ENCODE measurements around the gene GALNS. TPM values are rescaled to one million over a fixed set of nuclear protein-coding genes. Genes with fewer than 3 reads are reported as not detected.

GALNS gene
- total RNA-seq, 1 experiment from 2014 or later = 81.6 TPM

GRCh38 chr16:88903267-88903666, 46.5 kb upstream of the GALNS start:
- in situ Hi-C loops (cut with HindIII; ENCODE audit: low pct_unique_long_range_greater_than_20kb, low sequenced_read_pairs) (no loop called here), intact Hi-C loops (cut with micrococcal nuclease; ENCODE audit: unreplicated experiment) (no loop called here)
- H3K4me1 ChIP-seq (ENCODE audit: control insufficient read depth, insufficient read depth, low read length) = peaks cover 6% of the 10 kb centered on the region; the same call in 1 of the 2 replicates
- no peaks in the 10 kb centered on the region for H3K27me3 ChIP-seq (ENCODE audit: control insufficient read depth, insufficient read depth, low read length)
- ChIA-PET POLR2A (no interaction called here), CTCF (no interaction called here)
- no peak overlapping the region for H3K27ac ChIP-seq (ENCODE audit: low read length)
- DNase-seq (ENCODE audit: low read depth, low spot score) = no peak
- ATAC-seq = no peak
- no peak overlapping the region for H3K4me3 ChIP-seq (ENCODE audit: low read depth in 2 of 2, low read length in 2 of 2)
- BruUV-seq (replicated peaks) = no TSS peak
- no peaks in the 10 kb centered on the region for H3K9me3 ChIP-seq (ENCODE audit: control insufficient read depth, insufficient read depth, low read depth, low read length)
- TF ChIP-seq CTCF (IDR thresholded peaks at IDR 0.05) (no peak), TCF7L2 (IDR thresholded peaks at IDR 0.05; ENCODE audit: low read depth, low read length) (no peak), SIN3A (IDR thresholded peaks at IDR 0.05; ENCODE audit: borderline replicate concordance, insufficient read depth, low read depth, low read length) (no peak)
- H3K36me3 ChIP-seq (ENCODE audit: control insufficient read depth, insufficient read depth, low read length) = no peaks in the 10 kb centered on the region

- ATAC-seq = no peak
- peaks cover 4% of the 10 kb centered on the region; the same call in 1 of the 2 replicates for H3K4me1 ChIP-seq (ENCODE audit: control insufficient read depth, insufficient read depth, low read length)
- in situ Hi-C loops (cut with HindIII; ENCODE audit: low pct_unique_long_range_greater_than_20kb, low sequenced_read_pairs) = no loop called here
- H3K9me3 ChIP-seq (ENCODE audit: control insufficient read depth, insufficient read depth, low read depth, low read length) = no peaks in the 10 kb centered on the region
- H3K27ac ChIP-seq (ENCODE audit: low read length) = no peak overlapping the region
- no peaks in the 10 kb centered on the region for H3K36me3 ChIP-seq (ENCODE audit: control insufficient read depth, insufficient read depth, low read length)
- H3K27me3 ChIP-seq (ENCODE audit: control insufficient read depth, insufficient read depth, low read length) = no peaks in the 10 kb centered on the region
- intact Hi-C loops (cut with micrococcal nuclease; ENCODE audit: unreplicated experiment) = no loop called here
- H3K4me3 ChIP-seq (ENCODE audit: low read depth in 2 of 2, low read length in 2 of 2) = no peak overlapping the region
- TF ChIP-seq SIN3A (IDR thresholded peaks at IDR 0.05; ENCODE audit: borderline replicate concordance, insufficient read depth, low read depth, low read length) (no peak), TCF7L2 (IDR thresholded peaks at IDR 0.05; ENCODE audit: low read depth, low read length) (no peak)
- CTCF ChIA-PET = no interaction called here
- no peak for DNase-seq (ENCODE audit: low read depth, low spot score)
- POLR2A ChIA-PET = no interaction called here
- no TSS peak for BruUV-seq (replicated peaks)
Measured at GRCh38 chr16:88902744-88903143, 46.0 kb upstream of the GALNS start.

GRCh38 chr16:88901718-88902337, 45.1 kb upstream of the GALNS start:
- ChIA-PET POLR2A (no interaction called here), CTCF (no interaction called here)
- H3K36me3 ChIP-seq (ENCODE audit: control insufficient read depth, insufficient read depth, low read length) = no peaks in the 10 kb centered on the region
- intact Hi-C loops (cut with micrococcal nuclease; ENCODE audit: unreplicated experiment) = no loop called here
- in situ Hi-C loops (cut with HindIII; ENCODE audit: low pct_unique_long_range_greater_than_20kb, low sequenced_read_pairs) = no loop called here
- TF ChIP-seq SIN3A (IDR thresholded peaks at IDR 0.05; ENCODE audit: borderline replicate concordance, insufficient read depth, low read depth, low read length) (no peak), CTCF (IDR thresholded peaks at IDR 0.05) (no peak; the same call in 1 of the 2 replicates)
- no peak overlapping the region for H3K4me3 ChIP-seq (ENCODE audit: low read depth in 2 of 2, low read length in 2 of 2)
- no peaks in the 10 kb centered on the region for H3K4me1 ChIP-seq (ENCODE audit: control insufficient read depth, insufficient read depth, low read length)
- no peak for ATAC-seq
- BruUV-seq (replicated peaks) = no TSS peak
- no peaks in the 10 kb centered on the region for H3K9me3 ChIP-seq (ENCODE audit: control insufficient read depth, insufficient read depth, low read depth, low read length)
- DNase-seq (ENCODE audit: low read depth, low spot score) = no peak
- no peaks in the 10 kb centered on the region for H3K27me3 ChIP-seq (ENCODE audit: control insufficient read depth, insufficient read depth, low read length)
- H3K27ac ChIP-seq (ENCODE audit: low read length) = no peak overlapping the region

- Histone ChIP-seq H3K36me3 (ENCODE audit: control insufficient read depth, insufficient read depth, low read length) (no peaks in the 10 kb centered on the region), H3K27me3 (ENCODE audit: control insufficient read depth, insufficient read depth, low read length) (no peaks in the 10 kb centered on the region), H3K9me3 (ENCODE audit: control insufficient read depth, insufficient read depth, low read depth, low read length) (no peaks in the 10 kb centered on the region), H3K27ac (ENCODE audit: low read length) (no peak overlapping the region), H3K4me3 (ENCODE audit: low read depth in 2 of 2, low read length in 2 of 2) (no peak overlapping the region), H3K4me1 (ENCODE audit: control insufficient read depth, insufficient read depth, low read length) (no peaks in the 10 kb centered on the region)
- BruUV-seq (replicated peaks) = no TSS peak
- in situ Hi-C loops (cut with HindIII; ENCODE audit: low pct_unique_long_range_greater_than_20kb, low sequenced_read_pairs) = no loop called here
- TF ChIP-seq REST (IDR thresholded peaks at IDR 0.05; ENCODE audit: insufficient read depth in 1 of 2, low read depth in 2 of 2, low read length in 1 of 2) (no peak), SIN3A (IDR thresholded peaks at IDR 0.05; ENCODE audit: borderline replicate concordance, insufficient read depth, low read depth, low read length) (no peak), POLR2AphosphoS5 (IDR thresholded peaks at IDR 0.05; ENCODE audit: low read depth, low read length) (no peak), TCF7L2 (IDR thresholded peaks at IDR 0.05; ENCODE audit: low read depth, low read length) (no peak), CTCF (IDR thresholded peaks at IDR 0.05) (no peak)
- CTCF ChIA-PET = no interaction called here
- DNase-seq (ENCODE audit: low read depth, low spot score) = no peak
- intact Hi-C loops (cut with micrococcal nuclease; ENCODE audit: unreplicated experiment) = no loop called here
- ATAC-seq = no peak
- POLR2A ChIA-PET = no interaction called here
Measured at GRCh38 chr16:88900662-88901052, 43.9 kb upstream of the GALNS start.

Measured in Panc1 (cell line).